Uterus (tissue), 2 donors: Measurements from ENCODE around the gene GBX1.

Experiments
- CTCF ChIP-seq, 4 experiments: fragments of 200-600 bp in 2 of 4; fragments of 450-650 bp in 2 of 4; sonication (generic) in 2 of 4; IDR thresholded peaks; one replicate each; pipeline ENCODE4 v1.5.1; 2016 to 2019; ENCODE audit warnings: antibody characterized with exemption in 4 of 4, mild to moderate bottlenecking in 2 of 4, moderate library complexity in 1 of 4
- POLR2A ChIP-seq, 2 donors: fragments of 450-650 bp; IDR thresholded peaks; one replicate each; pipeline ENCODE4 v1.6.1; 2016; ENCODE audit warnings: antibody characterized with exemption in 2 of 2, mild to moderate bottlenecking in 1 of 2, moderate library complexity in 1 of 2

- TF ChIP-seq CTCF (IDR thresholded peaks at IDR 0.05) (no peak), POLR2A (IDR thresholded peaks at IDR 0.05) (no peak)
Observed at GRCh38 chr7:151213826-151214225, 46.3 kb upstream of the GBX1 start.
